BLaER1 treated with 17β-estradiol and CSF1 and Interleukin-3, amounts not matched to agents 10 nM and 100 nM (cell line): ENCODE results near the gene UNC45A.

Source experiments
- H3K27ac ChIP-seq, 11 experiments: shearing (Covaris generic); formaldehyde crosslinking; 2 replicates each; pipeline ENCODE4 v1.8.1; 2022
- H3K27me3 ChIP-seq, 11 experiments: shearing (Covaris generic); formaldehyde crosslinking; 2 replicates each; pipeline ENCODE4 v1.8.1; 2022
- H3K36me3 ChIP-seq, 11 experiments: shearing (Covaris generic); formaldehyde crosslinking; 2 replicates each; pipeline ENCODE4 v1.8.1; 2022
- H3K4me1 ChIP-seq, 10 experiments: shearing (Covaris generic); formaldehyde crosslinking; 2 replicates each; pipeline ENCODE4 v1.8.1; 2022
- H3K4me2 ChIP-seq, 11 experiments: shearing (Covaris generic); formaldehyde crosslinking; 2 replicates each; pipeline ENCODE4 v1.8.1; 2022
- H3K4me3 ChIP-seq, 10 experiments: shearing (Covaris generic); formaldehyde crosslinking; 2 replicates each; pipeline ENCODE4 v1.8.1; 2022
- H3K9ac ChIP-seq, 11 experiments: shearing (Covaris generic); formaldehyde crosslinking; 2 replicates each; pipeline ENCODE4 v1.8.1; 2022
- H3K9me3 ChIP-seq, 11 experiments: shearing (Covaris generic); formaldehyde crosslinking; replicated peaks in 1 of 11; 2 replicates each; pipeline ENCODE4 v1.8.1; 2022
- H4K20me1 ChIP-seq, 11 experiments: shearing (Covaris generic); formaldehyde crosslinking; 2 replicates each; pipeline ENCODE4 v1.8.1; 2022
- Cebpa-rat ChIP-seq, 11 experiments: shearing (Covaris generic); IDR thresholded peaks; 2 replicates each; pipeline ENCODE4 v1.8.1; 2022

Gene UNC45A

DNA sequence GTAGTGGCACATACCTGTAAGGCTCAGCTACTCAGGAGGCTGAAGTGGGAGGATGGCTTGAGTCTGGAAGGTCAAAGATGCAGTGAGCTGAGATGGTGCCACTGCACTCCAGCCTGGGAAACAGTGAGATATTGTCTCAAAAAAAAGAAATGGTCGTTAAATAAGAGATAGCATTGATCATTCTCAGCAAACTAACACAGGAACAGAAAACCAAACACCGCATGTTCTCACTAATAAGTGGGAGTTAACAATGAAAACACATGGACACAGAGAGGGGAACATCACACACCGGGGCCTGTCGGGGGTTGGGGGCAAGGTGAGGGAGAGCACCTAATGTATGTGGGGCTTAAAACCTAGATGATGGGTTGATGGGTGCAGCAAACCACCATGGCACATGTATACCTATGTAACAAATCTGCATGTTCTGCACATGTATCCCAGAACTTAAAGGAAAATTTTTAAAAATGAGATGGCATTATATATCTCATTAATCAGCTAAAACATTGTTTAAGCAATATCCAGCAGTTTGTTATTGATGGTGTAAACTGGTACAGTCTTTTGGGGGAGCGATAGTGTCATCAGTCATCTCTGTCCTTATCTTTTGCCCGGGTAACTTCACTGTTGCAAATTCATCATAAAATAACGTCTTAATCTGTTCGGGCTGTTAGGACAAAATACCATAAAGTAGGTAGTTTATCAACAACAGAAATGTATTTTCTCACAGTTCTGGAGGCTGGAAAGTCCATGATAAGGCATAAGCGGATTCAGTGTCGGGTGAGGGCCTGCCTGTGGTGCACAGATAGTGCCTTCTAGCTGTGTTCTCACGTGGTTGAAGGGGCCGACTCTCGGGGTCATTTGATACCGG, 33.7 kb upstream of the UNC45A start:
- H3K9ac ChIP-seq: peak overlapping the region; percentile 85 to 96 (median 93); a peak in 21 of 22 replicates
- TF ChIP-seq Cebpa-rat (IDR thresholded peaks at IDR 0.05): no peak
- peaks cover 33 to 50% (median 44%) of the 10 kb centered on the region in 10 experiments for H3K4me1 ChIP-seq
- peak overlapping the region; percentile 87 to 99 (median 94) for H3K4me2 ChIP-seq
- no peaks in the 10 kb centered on the region for H3K27me3 ChIP-seq
- no peaks in the 10 kb centered on the region for H3K9me3 ChIP-seq
- peaks cover 0 to 15% (median 0%) of the 10 kb centered on the region in 11 experiments; a peak in 7 of 22 replicates for H4K20me1 ChIP-seq
- H3K36me3 ChIP-seq: peaks cover 17 to 23% (median 18%) of the 10 kb centered on the region in 11 experiments
- H3K4me3 ChIP-seq: peak overlapping the region; percentile 60 to 90 (median 78); a peak in 19 of 20 replicates
- peak overlapping the region; percentile 75 to 95 (median 90); a peak in 17 of 22 replicates for H3K27ac ChIP-seq

DNA sequence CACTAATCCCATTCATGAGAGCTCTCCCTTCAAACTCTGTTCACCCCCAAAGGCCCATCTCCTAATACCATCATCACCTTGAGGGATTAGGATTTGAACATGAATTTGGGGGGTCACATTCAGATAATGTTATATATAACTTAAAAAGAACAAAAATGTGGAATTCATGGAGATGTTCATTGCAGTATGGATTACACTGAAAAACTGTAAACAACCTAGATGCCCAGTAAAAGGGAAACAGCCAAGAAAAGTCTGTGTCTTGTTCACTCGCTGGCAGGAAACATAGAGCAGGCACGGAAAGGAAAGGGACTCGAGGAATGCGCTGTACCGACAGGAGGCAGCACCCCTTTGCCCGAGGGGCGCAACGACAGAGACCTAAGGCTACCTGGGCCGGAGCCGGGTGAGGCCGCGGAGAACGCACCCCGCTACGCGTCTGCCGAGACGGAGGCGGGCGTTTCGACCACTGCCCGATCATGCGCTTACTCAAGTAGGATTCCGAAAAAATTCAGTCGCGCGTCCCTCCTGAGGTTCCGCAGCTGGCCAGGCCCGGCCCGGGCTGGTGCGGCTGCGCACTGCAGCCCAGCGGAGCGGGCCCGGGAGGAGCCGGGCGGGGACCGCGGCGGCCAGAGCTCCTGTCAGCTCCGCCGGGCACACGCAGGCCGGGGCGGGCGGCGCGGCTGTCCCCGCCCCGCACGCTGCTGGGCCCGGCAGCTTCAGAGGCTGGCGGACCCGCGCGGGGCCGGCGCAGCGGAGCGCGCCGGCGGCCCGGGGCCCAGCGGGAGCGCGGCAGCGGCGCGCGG, 32.8 kb upstream of the UNC45A start:
- peaks cover 24 to 30% (median 26%) of the 10 kb centered on the region in 11 experiments for H3K36me3 ChIP-seq
- no peaks in the 10 kb centered on the region for H3K27me3 ChIP-seq
- H3K9me3 ChIP-seq: no peaks in the 10 kb centered on the region
- no peak for TF ChIP-seq Cebpa-rat (IDR thresholded peaks at IDR 0.05)
- peaks cover 0 to 15% (median 0%) of the 10 kb centered on the region in 11 experiments; a peak in 6 of 22 replicates for H4K20me1 ChIP-seq
- peak overlapping the region; percentile 60 to 90 (median 78) for H3K4me3 ChIP-seq
- H3K4me1 ChIP-seq: peaks cover 25 to 47% (median 38%) of the 10 kb centered on the region in 10 experiments
- H3K27ac ChIP-seq: peak overlapping the region; percentile 75 to 95 (median 90)
- peak overlapping the region; percentile 87 to 99 (median 94) for H3K4me2 ChIP-seq
- H3K9ac ChIP-seq: peak overlapping the region; percentile 85 to 96 (median 93)

DNA sequence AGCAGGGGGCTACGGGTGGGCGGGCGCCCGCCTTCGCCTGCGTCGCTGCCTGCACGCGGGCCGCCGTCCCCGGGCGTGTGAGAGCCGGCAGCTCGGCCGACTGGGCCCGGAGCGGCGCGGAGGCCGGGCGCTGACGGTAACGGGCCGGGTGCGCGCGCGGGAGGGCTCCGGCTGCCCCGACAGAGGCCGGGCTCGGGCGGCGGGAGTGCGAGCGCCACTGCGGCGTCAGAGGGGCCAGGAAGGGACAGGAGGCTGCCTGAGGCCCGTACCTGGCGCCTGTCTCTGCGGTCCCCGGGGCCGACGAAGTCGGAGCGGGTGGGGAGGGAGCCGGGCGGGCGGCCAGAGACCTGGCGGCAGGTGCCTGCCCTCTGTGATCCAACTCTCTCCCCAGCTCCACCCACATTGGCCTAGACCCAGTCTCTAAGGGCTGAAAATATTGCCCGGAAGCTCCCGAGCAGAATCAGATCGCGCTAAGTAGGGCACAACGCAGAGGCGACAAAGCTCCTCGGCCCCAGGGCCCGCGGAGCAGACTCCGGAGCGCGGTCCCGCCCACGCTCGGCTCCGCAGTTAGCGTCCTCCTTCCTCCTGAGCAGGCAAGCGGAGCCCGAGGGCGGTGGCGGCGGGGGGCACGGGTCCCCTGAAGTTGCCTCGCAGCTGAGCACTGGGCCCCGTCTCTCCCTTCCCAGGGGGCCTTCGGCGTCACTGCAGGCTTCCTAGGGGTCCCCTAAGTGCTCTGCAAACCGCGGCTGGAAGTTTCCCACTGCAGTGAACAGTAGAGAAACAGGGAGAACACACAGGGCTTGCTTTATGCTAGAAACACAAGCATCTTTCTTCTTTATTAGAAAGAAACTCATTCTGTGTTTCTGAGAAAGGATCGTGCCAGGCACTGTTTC, 32.0 kb upstream of the UNC45A start, which contains the start of gene MAN2A2:
MAN2A2 (plus strand) TSS at position 463 of the 893 bp plus-strand sequence. CDS start 906 bp downstream, outside the sequence.
- H3K27ac ChIP-seq: peak within 1 kb of the TSS; percentile 75 to 95 (median 90)
- no peaks in the 10 kb centered on the region for H3K9me3 ChIP-seq
- H3K36me3 ChIP-seq: peaks cover 33 to 36% (median 34%) of the 10 kb centered on the region in 11 experiments
- H3K27me3 ChIP-seq: no peaks in the 10 kb centered on the region
- no peak for TF ChIP-seq Cebpa-rat (IDR thresholded peaks at IDR 0.05)
- H3K9ac ChIP-seq: peak within 1 kb of the TSS; percentile 85 to 96 (median 93)
- peaks cover 0 to 15% (median 0%) of the 10 kb centered on the region in 11 experiments; a peak in 6 of 22 replicates for H4K20me1 ChIP-seq
- H3K4me1 ChIP-seq: peaks cover 19 to 48% (median 38%) of the 10 kb centered on the region in 10 experiments
- H3K4me2 ChIP-seq: peak within 1 kb of the TSS; percentile 87 to 99 (median 94)
- H3K4me3 ChIP-seq: peak within 1 kb of the TSS; percentile 60 to 90 (median 78)

DNA sequence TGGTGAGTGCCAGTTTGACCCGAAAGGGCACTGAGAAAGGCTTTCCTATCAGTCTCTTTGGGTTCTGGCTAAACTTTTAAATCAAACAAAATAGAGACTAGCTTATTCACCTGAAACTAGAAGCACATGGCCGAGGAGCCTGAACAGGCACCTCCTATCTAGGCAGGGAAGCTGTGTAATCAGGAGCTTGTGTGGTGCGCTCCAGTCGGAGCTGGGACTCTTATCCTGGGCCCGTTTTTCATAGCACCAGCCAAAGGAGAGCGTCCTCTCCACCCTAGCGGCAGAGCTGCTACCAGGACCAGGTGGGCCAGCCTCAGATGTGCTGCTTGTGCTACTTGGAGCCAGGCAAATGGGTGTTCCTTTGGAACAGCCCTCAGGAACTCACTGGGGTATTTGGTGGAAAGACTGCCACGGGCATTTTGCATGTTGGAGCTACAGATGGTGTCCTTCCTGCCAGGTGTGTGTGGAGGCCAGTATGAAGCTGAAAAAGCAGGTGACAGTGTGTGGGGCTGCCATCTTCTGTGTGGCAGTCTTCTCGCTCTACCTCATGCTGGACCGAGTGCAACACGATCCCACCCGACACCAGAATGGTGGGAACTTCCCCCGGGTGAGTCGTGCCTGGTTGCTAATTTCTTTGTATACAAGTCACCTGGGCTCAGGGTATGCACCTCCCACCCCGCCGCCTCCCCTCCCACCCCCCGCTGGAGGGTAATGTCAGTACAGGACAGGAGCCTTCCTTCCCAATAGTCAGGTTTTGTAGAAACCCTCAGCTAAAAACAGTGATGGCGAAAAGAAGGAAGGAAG, 31.1 kb upstream of the UNC45A start:
- peak overlapping the region; percentile 75 to 95 (median 90); a peak in 21 of 22 replicates for H3K27ac ChIP-seq
- no peaks in the 10 kb centered on the region for H3K9me3 ChIP-seq
- no peaks in the 10 kb centered on the region for H3K27me3 ChIP-seq
- H3K36me3 ChIP-seq: peaks cover 41 to 44% (median 43%) of the 10 kb centered on the region in 11 experiments
- H3K9ac ChIP-seq: peak overlapping the region; percentile 85 to 96 (median 93)
- H3K4me1 ChIP-seq: peaks cover 19 to 50% (median 39%) of the 10 kb centered on the region in 10 experiments
- H4K20me1 ChIP-seq: peaks cover 0 to 15% (median 0%) of the 10 kb centered on the region in 11 experiments; a peak in 6 of 22 replicates
- H3K4me2 ChIP-seq: peak overlapping the region; percentile 87 to 99 (median 94)
- peak overlapping the region; percentile 60 to 90 (median 78) for H3K4me3 ChIP-seq
- TF ChIP-seq Cebpa-rat (IDR thresholded peaks at IDR 0.05): no peak

DNA sequence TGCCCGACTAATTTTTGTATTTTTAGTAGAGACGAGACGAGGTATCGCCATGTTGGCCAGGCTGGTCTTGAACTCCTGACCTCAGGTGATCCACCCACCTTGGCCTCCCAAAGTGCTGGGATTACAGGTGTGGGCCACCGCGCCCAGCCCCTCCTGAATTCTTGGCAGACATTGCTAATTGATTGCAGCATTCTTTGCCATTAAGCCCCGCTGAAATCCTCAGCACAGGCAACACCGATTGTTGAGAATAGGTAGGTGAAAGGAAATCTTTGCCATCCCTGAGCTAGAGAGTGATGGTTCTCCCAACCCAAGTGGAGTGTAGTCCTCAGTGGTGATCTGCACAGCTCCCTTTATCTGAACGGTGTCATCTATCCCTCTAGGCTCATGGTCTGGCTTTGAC, 30.3 kb upstream of the UNC45A start:
- no peaks in the 10 kb centered on the region for H3K27me3 ChIP-seq
- H3K27ac ChIP-seq: no peak overlapping the region
- H3K4me1 ChIP-seq: peaks cover 19 to 54% (median 40%) of the 10 kb centered on the region in 10 experiments
- H3K9ac ChIP-seq: no peak overlapping the region
- peak overlapping the region in 8 of 11 experiments; percentile 16 to 41 (median 22); a peak in 9 of 22 replicates for H3K4me2 ChIP-seq
- peaks cover 0 to 15% (median 0%) of the 10 kb centered on the region in 11 experiments; a peak in 6 of 22 replicates for H4K20me1 ChIP-seq
- no peaks in the 10 kb centered on the region for H3K9me3 ChIP-seq
- no peak for TF ChIP-seq Cebpa-rat (IDR thresholded peaks at IDR 0.05)
- no peak overlapping the region for H3K4me3 ChIP-seq
- H3K36me3 ChIP-seq: peaks cover 49 to 52% (median 51%) of the 10 kb centered on the region in 11 experiments

DNA sequence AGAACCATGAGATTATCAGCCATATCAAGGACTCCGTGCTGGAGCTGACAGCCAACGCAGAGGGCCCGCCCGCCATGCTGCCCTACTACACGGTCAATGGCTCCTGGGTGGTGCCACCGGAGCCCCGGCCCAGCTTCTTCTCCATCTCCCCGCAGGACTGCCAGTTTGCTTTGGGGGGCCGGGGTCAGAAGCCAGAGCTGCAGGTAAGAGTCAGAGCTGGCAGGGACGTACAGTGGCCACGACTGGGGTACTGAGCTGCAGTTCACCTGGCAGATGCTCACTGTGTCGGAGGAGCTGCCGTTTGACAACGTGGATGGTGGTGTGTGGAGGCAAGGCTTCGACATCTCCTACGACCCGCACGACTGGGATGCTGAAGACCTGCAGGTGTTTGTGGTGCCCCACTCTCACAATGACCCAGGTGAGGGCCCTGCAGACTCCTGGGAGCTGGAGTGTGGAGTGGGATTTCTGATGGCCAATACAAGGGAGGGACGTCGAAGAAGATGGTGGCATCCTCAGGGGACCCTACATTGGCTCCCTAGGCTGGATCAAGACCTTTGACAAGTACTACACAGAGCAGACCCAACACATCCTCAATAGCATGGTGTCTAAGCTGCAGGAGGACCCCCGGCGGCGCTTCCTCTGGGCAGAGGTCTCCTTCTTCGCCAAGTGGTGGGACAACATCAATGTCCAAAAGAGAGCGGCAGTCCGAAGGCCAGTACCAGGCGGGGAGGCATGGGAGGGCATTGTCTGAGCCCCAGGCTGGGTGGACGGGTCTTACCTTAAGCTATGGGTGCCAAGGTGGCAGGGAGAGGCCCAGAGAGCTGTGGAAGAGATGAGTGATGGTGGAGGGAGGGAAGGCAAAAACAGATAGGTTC, 29.5 kb upstream of the UNC45A start:
- Histone ChIP-seq H3K4me1 (peaks cover 19 to 54% (median 40%) of the 10 kb centered on the region in 10 experiments), H3K27me3 (no peaks in the 10 kb centered on the region), H3K36me3 (peaks cover 57 to 60% (median 59%) of the 10 kb centered on the region in 11 experiments), H3K4me2 (peak overlapping the region in 1 of 11 experiments; percentile 24; a peak in 1 of 22 replicates), H4K20me1 (peaks cover 0 to 15% (median 0%) of the 10 kb centered on the region in 11 experiments; a peak in 6 of 22 replicates), H3K27ac (no peak overlapping the region), H3K9ac (no peak overlapping the region), H3K4me3 (no peak overlapping the region), H3K9me3 (no peaks in the 10 kb centered on the region)
- no peak for TF ChIP-seq Cebpa-rat (IDR thresholded peaks at IDR 0.05)
